ENCODE measurements around the gene HSF4.

The HSF4 gene

GRCh38 chr16:67173323-67173722 lies 8.8 kb downstream of the HSF4 start:
- Histone ChIP-seq H3K4me3 (ENCODE audit: low read depth, low read length) (peak overlapping the region; percentile 55), H3K36me3 (peaks cover 21% of the 10 kb centered on the region), H3K27ac (no peak overlapping the region; the same call in 1 of the 2 replicates), H3K27me3 (ENCODE audit: insufficient read depth, low read depth, severe bottlenecking) (no peaks in the 10 kb centered on the region), H3K9me3 (ENCODE audit: severe bottlenecking) (no peaks in the 10 kb centered on the region)
- DNase-seq: no peak
- no peak for TF ChIP-seq CTCF (IDR thresholded peaks at IDR 0.05; ENCODE audit: low read depth, low read length)

DNA sequence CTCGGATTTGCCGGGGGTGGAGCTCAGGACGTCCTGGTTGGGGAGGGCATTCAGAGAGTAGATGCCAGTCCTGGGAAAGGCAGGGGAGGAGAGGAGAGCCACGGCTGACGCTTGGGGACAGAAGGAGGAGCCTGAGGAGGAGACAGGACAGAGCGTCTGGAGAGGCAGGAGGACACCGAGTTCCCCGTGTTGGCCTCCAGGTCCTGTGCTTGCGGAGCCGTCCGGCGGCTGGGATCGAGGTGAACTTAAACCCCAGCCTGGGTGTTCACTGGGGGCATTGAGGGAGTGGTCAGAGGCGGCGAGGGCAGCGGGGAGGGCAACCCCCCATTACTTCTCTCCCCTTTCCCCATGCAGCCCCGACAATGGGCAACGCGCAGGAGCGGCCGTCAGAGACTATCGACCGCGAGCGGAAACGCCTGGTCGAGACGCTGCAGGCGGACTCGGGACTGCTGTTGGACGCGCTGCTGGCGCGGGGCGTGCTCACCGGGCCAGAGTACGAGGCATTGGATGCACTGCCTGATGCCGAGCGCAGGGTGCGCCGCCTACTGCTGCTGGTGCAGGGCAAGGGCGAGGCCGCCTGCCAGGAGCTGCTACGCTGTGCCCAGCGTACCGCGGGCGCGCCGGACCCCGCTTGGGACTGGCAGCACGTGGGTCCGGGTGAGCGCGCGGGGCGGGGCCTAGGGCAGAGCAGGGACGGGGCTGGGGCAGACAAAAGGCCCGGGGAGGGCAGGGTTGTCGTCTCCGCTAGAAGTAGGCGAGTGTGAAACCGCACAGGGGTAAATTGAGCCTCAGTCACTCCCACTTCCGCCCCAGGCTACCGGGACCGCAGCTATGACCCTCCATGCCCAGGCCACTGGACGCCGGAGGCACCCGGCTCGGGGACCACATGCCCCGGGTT lies 9.5 kb downstream of the HSF4 start:
- Histone ChIP-seq H3K4me3 (ENCODE audit: low read depth, low read length) (peak overlapping the region; percentile 55), H3K9me3 (ENCODE audit: severe bottlenecking) (no peaks in the 10 kb centered on the region), H3K36me3 (peaks cover 22% of the 10 kb centered on the region), H3K27me3 (ENCODE audit: insufficient read depth, low read depth, severe bottlenecking) (no peaks in the 10 kb centered on the region), H3K27ac (peak overlapping the region; percentile 72)
- peak; percentile 41; the same call in 1 of the 2 replicates for TF ChIP-seq CTCF (IDR thresholded peaks at IDR 0.05; ENCODE audit: low read depth, low read length)
- peak; percentile 75 for DNase-seq

- no peak for TF ChIP-seq CTCF (IDR thresholded peaks at IDR 0.05; ENCODE audit: low read depth, low read length)
- Histone ChIP-seq H3K27ac (peak overlapping the region; percentile 72), H3K36me3 (peaks cover 27% of the 10 kb centered on the region), H3K4me3 (ENCODE audit: low read depth, low read length) (peak overlapping the region; percentile 55), H3K9me3 (ENCODE audit: severe bottlenecking) (no peaks in the 10 kb centered on the region), H3K27me3 (ENCODE audit: insufficient read depth, low read depth, severe bottlenecking) (no peaks in the 10 kb centered on the region)
- no peak for DNase-seq
Measured at GRCh38 chr16:67174706-67175231, 10.2 kb downstream of the HSF4 start.

GRCh38 chr16:67176662-67177061 lies 12.1 kb downstream of the HSF4 start:
- TF ChIP-seq CTCF (IDR thresholded peaks at IDR 0.05; ENCODE audit: low read depth, low read length): no peak
- no peaks in the 10 kb centered on the region for H3K9me3 ChIP-seq (ENCODE audit: severe bottlenecking)
- H3K36me3 ChIP-seq: peaks cover 35% of the 10 kb centered on the region
- no peak for DNase-seq
- H3K27ac ChIP-seq: no peak overlapping the region
- no peaks in the 10 kb centered on the region for H3K27me3 ChIP-seq (ENCODE audit: insufficient read depth, low read depth, severe bottlenecking)
- H3K4me3 ChIP-seq (ENCODE audit: low read depth, low read length): no peak overlapping the region

DNA sequence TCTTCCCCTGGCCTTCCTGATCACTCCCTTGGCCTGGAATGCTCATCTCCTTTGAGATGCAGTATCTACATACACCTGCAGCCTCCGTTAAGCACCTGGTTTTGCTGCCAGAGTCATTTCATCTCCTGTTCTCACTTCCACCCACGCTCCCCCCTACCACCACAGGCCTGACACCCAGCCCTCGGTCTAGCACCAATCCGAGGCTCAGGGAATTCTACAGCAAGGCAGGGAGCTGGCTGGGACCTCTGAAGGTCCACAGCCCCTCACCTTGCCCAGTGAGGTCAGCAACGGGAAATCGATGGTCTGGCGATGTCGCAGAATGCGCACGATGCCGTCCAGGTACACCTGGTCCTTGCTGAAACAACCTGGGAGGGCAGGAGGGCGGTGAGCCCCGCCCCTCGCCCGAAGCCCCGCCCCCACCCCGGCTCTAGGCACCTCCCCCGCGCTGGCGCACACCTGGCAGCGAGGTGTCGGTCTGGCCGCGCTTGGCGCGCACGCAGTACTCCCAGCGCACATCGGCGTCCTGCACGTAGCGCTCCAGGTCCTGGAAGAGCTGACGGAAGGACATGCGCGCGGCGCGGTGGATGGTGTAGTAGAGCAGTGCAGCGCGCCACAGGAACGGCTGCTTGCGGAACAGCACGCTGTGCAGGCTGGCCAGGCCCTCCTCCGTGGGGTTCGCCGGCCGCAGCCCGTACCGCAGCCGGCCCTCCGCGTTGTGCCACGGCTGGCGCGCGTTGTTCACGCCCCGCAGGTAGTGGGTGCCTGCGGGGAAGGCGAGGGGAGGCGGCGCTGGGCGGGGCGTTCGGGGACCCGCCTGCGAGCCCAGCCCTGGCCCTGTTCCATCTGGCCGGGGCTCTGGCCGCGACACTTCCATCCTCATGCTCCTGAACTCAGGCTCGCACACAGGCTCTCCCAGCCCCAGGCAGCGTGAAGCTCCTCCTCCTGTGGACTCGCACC lies 13.5 kb downstream of the HSF4 start:
- Histone ChIP-seq H3K27ac (no peak overlapping the region), H3K36me3 (peaks cover 41% of the 10 kb centered on the region), H3K9me3 (ENCODE audit: severe bottlenecking) (no peaks in the 10 kb centered on the region), H3K4me3 (ENCODE audit: low read depth, low read length) (no peak overlapping the region), H3K27me3 (ENCODE audit: insufficient read depth, low read depth, severe bottlenecking) (no peaks in the 10 kb centered on the region)
- no peak for TF ChIP-seq CTCF (IDR thresholded peaks at IDR 0.05; ENCODE audit: low read depth, low read length)
- DNase-seq: no peak

Data from WERI-Rb-1 (cell line).